ENCODE data around the gene TMEM115. TPM values are rescaled to one million over a fixed set of nuclear protein-coding genes. Genes with fewer than 3 reads are reported as not detected.

Gene TMEM115
- total RNA-seq, 2 experiments from 2014 or later: 17.5 to 19.2 TPM

- Mint-ChIP-seq H3K27ac (no peak overlapping the region), H3K4me1 (peaks cover 4% of the 10 kb centered on the region), H3K27me3 (no peaks in the 10 kb centered on the region), H3K9me3 (no peaks in the 10 kb centered on the region), H3K4me3 (no peak overlapping the region), H3K36me3 (ENCODE audit: low read depth) (no peaks in the 10 kb centered on the region)
- ChIA-PET CTCF (no interaction called here), POLR2A (no interaction called here)
- no peak for DNase-seq
Observed at GRCh38 chr3:50388016-50388719, 28.8 kb upstream of the TMEM115 start.

GRCh38 chr3:50385754-50386153 is 26.4 kb upstream of the TMEM115 start:
- Mint-ChIP-seq H3K9me3 (no peaks in the 10 kb centered on the region), H3K36me3 (ENCODE audit: low read depth) (no peaks in the 10 kb centered on the region), H3K4me3 (no peak overlapping the region), H3K27ac (no peak overlapping the region), H3K4me1 (no peaks in the 10 kb centered on the region), H3K27me3 (no peaks in the 10 kb centered on the region)
- CTCF ChIA-PET: no interaction called here
- no peak for DNase-seq
- POLR2A ChIA-PET: no interaction called here

- no peak overlapping the region for H3K4me3 Mint-ChIP-seq
- POLR2A ChIA-PET: no interaction called here
- no peak overlapping the region for H3K27ac Mint-ChIP-seq
- H3K27me3 Mint-ChIP-seq: peaks cover 2% of the 10 kb centered on the region
- CTCF ChIA-PET: interaction anchor here (0.8 kb wide), 1 partner anchor 43 kb away, joined by 3 read pairs; no protein-coding TSS in a partner anchor
- H3K36me3 Mint-ChIP-seq (ENCODE audit: low read depth): no peaks in the 10 kb centered on the region
- no peak for DNase-seq
- H3K4me1 Mint-ChIP-seq: no peaks in the 10 kb centered on the region
- no peaks in the 10 kb centered on the region for H3K9me3 Mint-ChIP-seq
Observed at GRCh38 chr3:50383750-50384149, 24.4 kb upstream of the TMEM115 start.

DNA sequence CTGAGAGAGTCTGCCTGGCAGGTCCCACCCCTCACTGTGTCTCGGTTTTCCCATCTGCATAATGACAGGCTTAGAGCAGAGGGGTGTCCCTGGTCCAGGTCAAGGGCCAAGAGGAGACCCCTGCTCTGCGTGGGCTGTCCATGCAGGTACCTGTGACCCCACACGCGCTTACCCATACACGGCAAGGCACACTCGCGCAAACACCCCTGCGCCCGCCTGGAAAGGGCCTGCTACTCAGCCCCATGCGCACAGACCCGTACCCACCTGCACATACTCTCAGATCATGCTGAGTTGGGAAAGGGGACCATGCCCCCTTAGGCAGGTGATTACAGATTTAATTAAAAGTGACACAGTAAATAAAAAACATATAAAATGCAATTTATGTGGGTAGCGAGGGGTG is 23.4 kb upstream of the TMEM115 start:
- H3K36me3 Mint-ChIP-seq (ENCODE audit: low read depth): no peaks in the 10 kb centered on the region
- DNase-seq: no peak
- no peak overlapping the region for H3K4me3 Mint-ChIP-seq
- H3K9me3 Mint-ChIP-seq: no peaks in the 10 kb centered on the region
- H3K4me1 Mint-ChIP-seq: no peaks in the 10 kb centered on the region
- peaks cover 2% of the 10 kb centered on the region for H3K27me3 Mint-ChIP-seq
- H3K27ac Mint-ChIP-seq: no peak overlapping the region
- CTCF ChIA-PET: interaction anchor here (0.8 kb wide), 1 partner anchor 44 kb away, joined by 3 read pairs; no protein-coding TSS in a partner anchor
- POLR2A ChIA-PET: no interaction called here

DNA sequence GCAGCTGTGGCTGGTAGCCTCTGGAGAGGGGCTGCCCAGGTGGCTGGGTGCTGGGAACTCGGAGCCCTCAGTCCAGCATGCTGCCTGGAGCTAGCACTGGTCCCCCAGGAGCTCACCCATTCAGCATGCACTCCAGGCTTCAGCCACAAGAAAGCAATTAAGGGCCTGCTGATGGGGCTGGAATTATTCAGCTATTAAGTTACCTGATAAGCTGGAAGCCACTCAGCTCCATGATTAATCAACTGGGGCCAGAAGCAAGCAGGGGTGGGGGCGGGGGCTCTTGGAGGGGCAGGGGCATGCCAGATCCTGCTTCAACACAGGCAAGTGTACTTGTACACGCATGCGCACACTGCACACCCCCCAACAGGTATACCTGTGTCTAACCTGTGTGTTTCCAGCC is 22.1 kb upstream of the TMEM115 start:
- Mint-ChIP-seq H3K9me3 (no peaks in the 10 kb centered on the region), H3K36me3 (ENCODE audit: low read depth) (no peaks in the 10 kb centered on the region), H3K4me3 (no peak overlapping the region), H3K27ac (no peak overlapping the region), H3K4me1 (no peaks in the 10 kb centered on the region), H3K27me3 (peaks cover 2% of the 10 kb centered on the region)
- ChIA-PET CTCF (no interaction called here), POLR2A (no interaction called here)
- no peak for DNase-seq

DNA sequence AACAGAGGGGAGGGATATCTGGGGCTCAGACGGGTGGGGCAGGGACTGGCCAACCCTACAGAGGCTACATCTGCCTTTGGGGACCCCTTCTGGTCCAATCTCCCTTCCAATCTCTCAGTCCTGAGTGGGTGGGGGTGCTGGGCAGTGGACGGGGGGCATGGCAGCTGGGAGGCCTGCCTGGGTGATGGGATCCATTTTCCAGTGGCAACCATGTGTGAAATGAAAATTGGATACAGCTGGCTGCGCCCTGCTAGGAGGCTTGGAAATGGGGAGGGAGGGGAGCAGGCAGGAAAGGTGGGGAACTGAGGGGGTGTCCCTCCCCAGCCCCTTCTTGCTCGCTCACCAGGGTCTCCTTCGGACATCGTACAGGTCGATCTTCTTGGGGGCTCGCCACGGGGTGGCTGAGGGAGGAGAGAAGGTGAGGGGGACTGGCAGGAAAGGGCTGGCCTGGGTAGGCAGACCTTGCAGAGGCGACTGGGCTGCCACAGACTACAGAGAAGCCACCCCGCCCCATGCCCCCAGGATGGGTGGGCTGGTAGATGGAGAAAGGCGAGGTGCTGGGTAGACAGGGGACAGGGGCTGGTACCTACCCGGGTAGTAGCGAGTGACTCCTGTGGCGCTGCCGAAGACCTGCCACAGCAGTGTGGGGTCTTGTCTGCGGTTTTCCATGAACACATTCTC is 21.2 kb upstream of the TMEM115 start:
- H3K27ac Mint-ChIP-seq: peak overlapping the region; percentile 60
- no peaks in the 10 kb centered on the region for H3K36me3 Mint-ChIP-seq (ENCODE audit: low read depth)
- DNase-seq: no peak
- no peak overlapping the region for H3K4me3 Mint-ChIP-seq
- POLR2A ChIA-PET: no interaction called here
- no peaks in the 10 kb centered on the region for H3K9me3 Mint-ChIP-seq
- no peaks in the 10 kb centered on the region for H3K4me1 Mint-ChIP-seq
- CTCF ChIA-PET: no interaction called here
- peaks cover 2% of the 10 kb centered on the region for H3K27me3 Mint-ChIP-seq

DNA sequence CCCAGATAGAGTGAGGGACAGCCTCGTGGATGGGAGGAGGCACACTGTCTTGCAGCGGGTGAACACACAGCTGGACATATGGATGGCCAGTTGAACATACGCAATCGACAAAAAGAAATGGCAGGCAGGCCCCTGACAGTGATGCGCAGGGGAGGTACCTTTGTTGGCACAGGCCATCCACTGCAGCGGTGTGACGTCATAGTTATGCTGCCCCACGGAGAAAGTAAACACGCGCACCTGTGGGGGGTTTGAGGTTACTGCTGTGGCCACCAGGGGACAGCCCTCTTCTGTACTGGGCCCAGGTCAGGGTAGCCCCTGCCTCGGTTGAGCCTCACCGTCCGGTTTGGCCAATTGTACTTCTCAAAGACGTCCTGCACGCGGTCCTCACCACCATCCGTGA is 19.4 kb upstream of the TMEM115 start:
- no peaks in the 10 kb centered on the region for H3K4me1 Mint-ChIP-seq
- ChIA-PET CTCF (interaction anchor here (0.8 kb wide), 1 partner anchor 9 kb away, joined by 3 read pairs; no protein-coding TSS in a partner anchor), POLR2A (no interaction called here)
- H3K27me3 Mint-ChIP-seq: peaks cover 2% of the 10 kb centered on the region
- DNase-seq: no peak
- H3K9me3 Mint-ChIP-seq: no peaks in the 10 kb centered on the region
- H3K4me3 Mint-ChIP-seq: no peak overlapping the region
- H3K36me3 Mint-ChIP-seq (ENCODE audit: low read depth): no peaks in the 10 kb centered on the region
- no peak overlapping the region for H3K27ac Mint-ChIP-seq

GRCh38 chr3:50378024-50378423 is 18.7 kb upstream of the TMEM115 start:
- Mint-ChIP-seq H3K36me3 (ENCODE audit: low read depth) (no peaks in the 10 kb centered on the region), H3K4me1 (peaks cover 2% of the 10 kb centered on the region), H3K27ac (no peak overlapping the region), H3K9me3 (no peaks in the 10 kb centered on the region), H3K4me3 (no peak overlapping the region), H3K27me3 (peaks cover 2% of the 10 kb centered on the region)
- POLR2A ChIA-PET: no interaction called here
- CTCF ChIA-PET: interaction anchor here (1.6 kb wide), 1 partner anchor 13 kb away, joined by 3 read pairs; no protein-coding TSS in a partner anchor
- no peak for DNase-seq

DNA sequence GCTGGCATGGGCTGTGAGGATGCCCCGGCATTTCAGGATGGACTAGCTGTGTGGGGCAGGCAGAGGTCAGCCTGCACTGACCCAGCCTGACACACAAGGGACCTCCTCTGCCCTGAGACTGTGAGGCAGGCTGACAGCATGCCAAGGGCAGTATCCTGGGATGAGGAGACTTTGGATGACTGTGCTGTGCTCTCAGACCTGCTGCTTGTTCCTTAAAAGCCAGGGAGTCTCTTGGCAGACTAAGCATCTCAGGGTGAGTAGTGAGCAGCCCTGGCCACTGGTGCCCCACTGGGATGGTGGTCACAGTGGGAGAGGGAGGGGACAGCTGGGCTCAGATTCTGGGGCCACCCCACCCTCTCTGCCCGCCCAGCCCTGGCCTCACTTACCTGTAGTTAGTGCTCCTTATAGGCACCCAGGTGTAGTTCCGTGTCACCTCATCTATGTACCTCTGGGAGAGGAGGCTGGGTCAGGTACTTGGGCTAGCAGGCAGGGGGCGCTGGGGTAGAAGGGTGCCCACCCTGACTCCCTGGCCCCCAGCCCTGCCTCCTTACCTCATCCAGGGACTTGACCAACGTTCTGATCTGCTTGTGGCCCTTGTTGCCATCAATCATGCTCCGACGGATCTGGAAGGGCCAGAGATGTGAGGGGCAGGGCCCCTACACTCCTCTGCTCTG is 16.1 kb upstream of the TMEM115 start:
- no peaks in the 10 kb centered on the region for H3K9me3 Mint-ChIP-seq
- H3K4me1 Mint-ChIP-seq: peaks cover 2% of the 10 kb centered on the region
- no peak overlapping the region for H3K27ac Mint-ChIP-seq
- peaks cover 4% of the 10 kb centered on the region for H3K27me3 Mint-ChIP-seq
- H3K36me3 Mint-ChIP-seq (ENCODE audit: low read depth): no peaks in the 10 kb centered on the region
- no peak for DNase-seq
- H3K4me3 Mint-ChIP-seq: no peak overlapping the region
- CTCF ChIA-PET: interaction anchor here (0.5 kb wide), 1 partner anchor 29 kb away, joined by 3 read pairs; no protein-coding TSS in a partner anchor
- POLR2A ChIA-PET: no interaction called here

GRCh38 chr3:50374363-50375257 is 15.3 kb upstream of the TMEM115 start:
- Mint-ChIP-seq H3K4me3 (no peak overlapping the region), H3K27me3 (peaks cover 2% of the 10 kb centered on the region)
- CTCF ChIA-PET: interaction anchor here (0.5 kb wide), 1 partner anchor 29 kb away, joined by 3 read pairs; no protein-coding TSS in a partner anchor

GRCh38 chr3:50373146-50374051 is 14.1 kb upstream of the TMEM115 start:
- CTCF ChIA-PET: no interaction called here
- no peak overlapping the region for H3K27ac Mint-ChIP-seq
- H3K27me3 Mint-ChIP-seq: peaks cover 2% of the 10 kb centered on the region
- no peak overlapping the region for H3K4me3 Mint-ChIP-seq
- DNase-seq: no peak
- POLR2A ChIA-PET: no interaction called here
- peaks cover 2% of the 10 kb centered on the region for H3K4me1 Mint-ChIP-seq
- no peaks in the 10 kb centered on the region for H3K36me3 Mint-ChIP-seq (ENCODE audit: low read depth)
- H3K9me3 Mint-ChIP-seq: no peaks in the 10 kb centered on the region

More at GRCh38 chr3:50374363-50375257, 15.3 kb upstream of the TMEM115 start:
- H3K4me1 Mint-ChIP-seq: peaks cover 2% of the 10 kb centered on the region
- DNase-seq: no peak
- H3K9me3 Mint-ChIP-seq: no peaks in the 10 kb centered on the region
- no peaks in the 10 kb centered on the region for H3K36me3 Mint-ChIP-seq (ENCODE audit: low read depth)
- H3K27ac Mint-ChIP-seq: no peak overlapping the region
- POLR2A ChIA-PET: no interaction called here

GRCh38 chr3:50372349-50372748 is 13.0 kb upstream of the TMEM115 start:
- no peaks in the 10 kb centered on the region for H3K9me3 Mint-ChIP-seq
- POLR2A ChIA-PET: no interaction called here
- H3K27ac Mint-ChIP-seq: peak overlapping the region; percentile 27
- CTCF ChIA-PET: interaction anchor here (1.0 kb wide), 1 partner anchor 25 kb away, joined by 5 read pairs; no protein-coding TSS in a partner anchor
- no peaks in the 10 kb centered on the region for H3K36me3 Mint-ChIP-seq (ENCODE audit: low read depth)
- H3K4me1 Mint-ChIP-seq: peaks cover 2% of the 10 kb centered on the region
- no peak overlapping the region for H3K4me3 Mint-ChIP-seq
- H3K27me3 Mint-ChIP-seq: peaks cover 2% of the 10 kb centered on the region
- DNase-seq: no peak
